ENCODE results near the gene NINL.

The NINL gene

DNA sequence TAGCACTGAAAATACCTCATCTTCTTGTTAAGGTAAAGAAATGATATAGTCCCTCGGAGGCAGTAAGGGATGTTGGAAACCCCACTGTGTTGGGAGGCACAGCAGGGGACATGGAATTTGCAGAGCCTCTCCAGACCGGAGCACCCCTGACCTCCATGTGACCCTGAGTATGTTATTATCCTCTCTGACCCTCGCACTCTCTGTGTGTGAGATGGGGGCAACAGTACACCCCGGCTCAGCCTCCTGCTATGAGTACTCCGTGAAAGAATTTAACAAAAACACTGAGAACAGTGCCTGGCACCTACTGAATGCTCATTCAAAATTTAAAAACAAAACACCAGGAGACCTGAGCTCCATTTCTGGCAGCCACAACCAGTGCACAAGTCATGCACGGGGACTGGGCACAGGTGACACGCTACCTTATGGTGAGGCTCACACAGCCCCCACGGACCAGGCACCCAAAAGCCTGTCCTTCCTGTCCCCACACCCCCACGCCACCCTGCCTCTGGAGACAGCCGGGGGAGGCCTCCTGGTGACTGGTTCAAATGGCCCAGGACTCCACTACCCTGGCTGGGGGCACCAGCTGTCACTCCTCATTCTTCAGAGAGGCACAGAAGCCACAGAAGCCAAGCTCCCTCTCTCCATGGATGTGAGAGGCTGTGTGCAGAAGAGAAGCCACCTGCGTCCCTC is 6.1 kb downstream of the NINL start:
- TF ChIP-seq SIN3A (IDR thresholded peaks at IDR 0.05; ENCODE audit: borderline replicate concordance, insufficient read depth, low read length) (no peak), TAF1 (IDR thresholded peaks at IDR 0.05; ENCODE audit: borderline replicate concordance, insufficient read depth, low read length) (no peak), FOXP2 (optimal IDR thresholded peaks at IDR 0.05; ENCODE audit: borderline replicate concordance, extremely low read depth, extremely low read length, insufficient read depth) (no peak), POLR2AphosphoS5 (IDR thresholded peaks at IDR 0.05; ENCODE audit: low read depth, low read length) (no peak)
- TF ChIP-seq, protein P1, sequence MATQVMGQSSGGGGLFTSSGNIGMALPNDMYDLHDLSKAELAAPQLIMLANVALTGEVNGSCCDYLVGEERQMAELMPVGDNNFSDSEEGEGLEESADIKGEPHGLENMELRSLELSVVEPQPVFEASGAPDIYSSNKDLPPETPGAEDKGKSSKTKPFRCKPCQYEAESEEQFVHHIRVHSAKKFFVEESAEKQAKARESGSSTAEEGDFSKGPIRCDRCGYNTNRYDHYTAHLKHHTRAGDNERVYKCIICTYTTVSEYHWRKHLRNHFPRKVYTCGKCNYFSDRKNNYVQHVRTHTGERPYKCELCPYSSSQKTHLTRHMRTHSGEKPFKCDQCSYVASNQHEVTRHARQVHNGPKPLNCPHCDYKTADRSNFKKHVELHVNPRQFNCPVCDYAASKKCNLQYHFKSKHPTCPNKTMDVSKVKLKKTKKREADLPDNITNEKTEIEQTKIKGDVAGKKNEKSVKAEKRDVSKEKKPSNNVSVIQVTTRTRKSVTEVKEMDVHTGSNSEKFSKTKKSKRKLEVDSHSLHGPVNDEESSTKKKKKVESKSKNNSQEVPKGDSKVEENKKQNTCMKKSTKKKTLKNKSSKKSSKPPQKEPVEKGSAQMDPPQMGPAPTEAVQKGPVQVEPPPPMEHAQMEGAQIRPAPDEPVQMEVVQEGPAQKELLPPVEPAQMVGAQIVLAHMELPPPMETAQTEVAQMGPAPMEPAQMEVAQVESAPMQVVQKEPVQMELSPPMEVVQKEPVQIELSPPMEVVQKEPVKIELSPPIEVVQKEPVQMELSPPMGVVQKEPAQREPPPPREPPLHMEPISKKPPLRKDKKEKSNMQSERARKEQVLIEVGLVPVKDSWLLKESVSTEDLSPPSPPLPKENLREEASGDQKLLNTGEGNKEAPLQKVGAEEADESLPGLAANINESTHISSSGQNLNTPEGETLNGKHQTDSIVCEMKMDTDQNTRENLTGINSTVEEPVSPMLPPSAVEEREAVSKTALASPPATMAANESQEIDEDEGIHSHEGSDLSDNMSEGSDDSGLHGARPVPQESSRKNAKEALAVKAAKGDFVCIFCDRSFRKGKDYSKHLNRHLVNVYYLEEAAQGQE (IDR thresholded peaks at IDR 0.05; ENCODE audit: insufficient read depth in 1 of 2, low read depth in 2 of 2, low read length in 2 of 2) = no peak

GRCh38 chr20:25576783-25577530 is 8.4 kb downstream of the NINL start:
- TF ChIP-seq, protein P1 (IDR thresholded peaks at IDR 0.05; ENCODE audit: insufficient read depth in 1 of 2, low read depth in 2 of 2, low read length in 2 of 2) = no peak
- no peak for TF ChIP-seq SIN3A (IDR thresholded peaks at IDR 0.05; ENCODE audit: borderline replicate concordance, insufficient read depth, low read length)
- TF ChIP-seq FOXP2 (optimal IDR thresholded peaks at IDR 0.05; ENCODE audit: borderline replicate concordance, extremely low read depth, extremely low read length, insufficient read depth) = no peak
- TF ChIP-seq TAF1 (IDR thresholded peaks at IDR 0.05; ENCODE audit: borderline replicate concordance, insufficient read depth, low read length) = no peak
- no peak for TF ChIP-seq POLR2AphosphoS5 (IDR thresholded peaks at IDR 0.05; ENCODE audit: low read depth, low read length)

DNA sequence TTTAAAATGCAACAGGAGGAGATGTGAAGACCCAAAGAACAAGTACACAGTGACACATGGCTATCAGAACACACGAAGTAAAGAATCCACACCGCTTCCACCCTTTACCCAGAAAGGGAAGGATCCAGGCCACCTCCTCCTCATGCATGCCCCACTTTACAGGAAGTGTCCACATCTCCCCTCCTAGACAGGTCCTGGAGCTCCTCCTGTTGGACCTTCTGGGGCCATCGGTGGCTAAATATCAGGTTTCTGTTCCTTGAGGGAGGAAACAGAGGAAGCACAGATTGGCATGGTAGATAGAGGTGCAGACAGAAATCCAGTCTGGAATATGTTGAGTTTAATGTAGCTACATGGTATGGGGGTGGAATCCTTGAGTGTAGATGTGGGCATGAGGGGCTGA is 10.9 kb downstream of the NINL start:
- TF ChIP-seq, protein P1 (IDR thresholded peaks at IDR 0.05; ENCODE audit: insufficient read depth in 1 of 2, low read depth in 2 of 2, low read length in 2 of 2) = no peak
- TF ChIP-seq TAF1 (IDR thresholded peaks at IDR 0.05; ENCODE audit: borderline replicate concordance, insufficient read depth, low read length) = no peak
- TF ChIP-seq POLR2AphosphoS5 (IDR thresholded peaks at IDR 0.05; ENCODE audit: low read depth, low read length) = no peak
- TF ChIP-seq SIN3A (IDR thresholded peaks at IDR 0.05; ENCODE audit: borderline replicate concordance, insufficient read depth, low read length) = no peak
- TF ChIP-seq FOXP2 (optimal IDR thresholded peaks at IDR 0.05; ENCODE audit: borderline replicate concordance, extremely low read depth, extremely low read length, insufficient read depth) = no peak

DNA sequence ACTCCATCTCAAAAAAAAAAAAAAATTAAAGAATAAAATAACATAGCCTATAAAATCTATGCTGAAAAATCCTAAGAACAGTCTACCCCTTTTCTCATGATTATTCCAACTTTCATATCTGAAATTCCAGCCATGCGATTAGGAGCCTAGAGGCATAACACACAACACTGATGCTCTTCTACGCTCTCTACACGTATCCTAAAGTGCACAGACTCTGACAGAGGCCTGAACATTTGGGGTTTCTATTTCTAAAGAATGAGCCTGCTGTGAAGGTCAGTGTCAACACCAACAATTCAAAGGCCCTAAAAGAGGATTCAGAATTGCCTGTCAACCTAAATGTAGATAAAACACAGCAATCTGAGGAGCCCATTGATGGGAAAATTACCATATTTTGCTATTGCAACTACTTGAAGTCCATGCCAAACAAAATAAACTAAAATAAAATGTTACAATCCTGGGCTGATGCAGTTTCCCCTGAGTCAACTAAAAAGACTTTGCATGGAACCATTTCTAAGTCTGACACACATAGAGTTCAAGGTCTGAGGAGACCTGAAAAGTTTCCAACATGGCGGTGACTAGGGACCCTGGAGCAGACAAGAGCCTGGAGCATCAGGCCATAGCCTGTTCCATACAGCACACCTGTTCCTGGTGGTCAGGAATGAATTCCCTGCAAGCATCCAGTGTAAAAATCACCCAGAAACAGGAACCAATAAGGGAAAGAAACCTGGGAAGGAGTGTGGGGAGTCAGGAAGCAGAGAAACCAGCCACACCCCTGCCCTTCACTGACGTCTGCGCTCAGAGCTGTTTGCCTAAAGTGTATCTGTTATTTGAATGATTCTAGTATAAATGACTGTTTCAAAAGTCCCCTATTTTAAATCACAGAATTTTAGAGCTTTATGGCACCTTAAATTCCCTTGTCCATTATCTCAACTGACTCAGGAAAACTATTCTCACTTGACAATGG is 11.8 kb downstream of the NINL start:
- TF ChIP-seq, protein P1 (IDR thresholded peaks at IDR 0.05; ENCODE audit: insufficient read depth in 1 of 2, low read depth in 2 of 2, low read length in 2 of 2) = no peak
- TF ChIP-seq SIN3A (IDR thresholded peaks at IDR 0.05; ENCODE audit: borderline replicate concordance, insufficient read depth, low read length) (no peak), TAF1 (IDR thresholded peaks at IDR 0.05; ENCODE audit: borderline replicate concordance, insufficient read depth, low read length) (no peak), POLR2AphosphoS5 (IDR thresholded peaks at IDR 0.05; ENCODE audit: low read depth, low read length) (no peak), FOXP2 (optimal IDR thresholded peaks at IDR 0.05; ENCODE audit: borderline replicate concordance, extremely low read depth, extremely low read length, insufficient read depth) (no peak)
